H1 (cell line): Measurements from ENCODE around the gene LYZ. TPM values are rescaled to one million over a fixed set of nuclear protein-coding genes. Genes with fewer than 3 reads are reported as not detected.
"Not testable (repeated sequence)": the region's sequence is repeated elsewhere in the genome, so short reads cannot be mapped to it uniquely, and the experiment has no call there.

Source experiments
- CTCF ChIA-PET: fragments of 300-600 bp; sonication (Branson Sonifier 250); formaldehyde crosslinking; loops from one replicate; lab custom pipeline; 2021; ENCODE audit not compliant: partially characterized antibody; lab: Charles Lee
- POLR2A ChIA-PET: fragments of 300-600 bp; sonication (Branson Sonifier 250); formaldehyde crosslinking; loops from one replicate; lab custom pipeline; 2021; ENCODE audit warnings: inconsistent platforms; ENCODE audit not compliant: partially characterized antibody; lab: Charles Lee
- DNase-seq, 2 experiments: peaks; one replicate each; pipeline versions ENCODE4 v3.0.0 to v3.0.0-alpha.2; 2010 to 2022; ENCODE audit warnings: low spot score in 2 of 2, low read depth in 1 of 2, mixed read lengths in 1 of 2
- FAIRE-seq: peaks from 2 replicates; lab custom pipeline; 2011; peaks lifted over from hg19 to GRCh38; lab: Jason Lieb, UNC
- H2AFZ ChIP-seq: 2 replicates; pipeline ENCODE4 v1.8.1; 2012; ENCODE audit warnings: low read length, inconsistent platforms
- H2AK5ac ChIP-seq: 2 replicates; pipeline ENCODE4 v1.6.1; 2013; ENCODE audit warnings: low read depth, low read length
- H2BK120ac ChIP-seq: replicated peaks from 2 replicates; pipeline ENCODE3; 2013; ENCODE audit warnings: low read depth, low read length, inconsistent platforms
- H2BK12ac ChIP-seq: 2 replicates; pipeline ENCODE4 v1.6.1; 2013; ENCODE audit warnings: low read depth, low read length
- H2BK15ac ChIP-seq: 2 replicates; pipeline ENCODE4 v1.6.1; 2013; ENCODE audit warnings: low read length
- H2BK20ac ChIP-seq: 2 replicates; pipeline ENCODE4 v1.6.1; 2013; ENCODE audit warnings: low read length
- H2BK5ac ChIP-seq: 2 replicates; pipeline ENCODE4 v1.6.1; 2013; ENCODE audit warnings: low read depth, low read length
- H3K14ac ChIP-seq: 2 replicates; pipeline ENCODE4 v1.6.1; 2013; ENCODE audit warnings: inconsistent platforms; ENCODE audit not compliant: insufficient read length
- H3K18ac ChIP-seq: 2 replicates; pipeline ENCODE4 v1.6.1; 2013; ENCODE audit warnings: low read length; ENCODE audit errors: extremely low read depth
- H3K23ac ChIP-seq: 2 replicates; pipeline ENCODE4 v1.6.1; 2013; ENCODE audit warnings: inconsistent platforms; ENCODE audit not compliant: insufficient read length
- H3K23me2 ChIP-seq: 2 replicates; pipeline ENCODE4 v1.6.1; 2013; ENCODE audit warnings: low read depth, low read length
- H3K27ac ChIP-seq: 2 replicates; pipeline ENCODE4 v1.6.1; 2011; ENCODE audit warnings: low read depth, low read length, inconsistent platforms
- H3K27me3 ChIP-seq, 4 experiments: replicated peaks in 1 of 4; 1 replicate in 1 of 4; 2 replicates in 3 of 4; pipeline versions ENCODE4 v1.6.1 to v1.8.1; 2011 to 2013; ENCODE audit warnings: low read length in 3 of 4, mild to moderate bottlenecking in 3 of 4, inconsistent platforms in 2 of 4, mixed read lengths in 2 of 4, moderate library complexity in 1 of 4; ENCODE audit not compliant: control insufficient read depth in 3 of 4, insufficient read depth in 3 of 4; ENCODE audit errors: extremely low read depth in 1 of 4
- H3K36me3 ChIP-seq, 4 experiments: 2 replicates each; pipeline versions ENCODE4 v1.6.1 to v1.8.1; 2011 to 2013; ENCODE audit warnings: mild to moderate bottlenecking in 4 of 4, low read length in 3 of 4, moderate library complexity in 2 of 4, control low read depth in 1 of 4, inconsistent platforms in 1 of 4; ENCODE audit not compliant: insufficient read depth in 4 of 4, control insufficient read depth in 2 of 4
- H3K4ac ChIP-seq: replicated peaks from 2 replicates; pipeline ENCODE3; 2013; ENCODE audit warnings: low read length, low read depth, mixed read lengths, inconsistent platforms; ENCODE audit not compliant: insufficient read length
- H3K4me1 ChIP-seq, 4 experiments: replicated peaks in 1 of 4; 1 replicate in 1 of 4; 2 replicates in 3 of 4; pipeline versions ENCODE4 v1.6.1 to v1.8.1; 2011 to 2013; ENCODE audit warnings: low read length in 3 of 4, inconsistent platforms in 2 of 4, mixed read lengths in 1 of 4; ENCODE audit not compliant: insufficient read depth in 4 of 4, control insufficient read depth in 3 of 4
- H3K4me2 ChIP-seq, 2 experiments: 2 replicates each; pipeline versions ENCODE4 v1.6.1 to v1.8.1; 2011 to 2013; ENCODE audit warnings: low read depth in 2 of 2, low read length in 2 of 2, control low read depth in 1 of 2, inconsistent platforms in 1 of 2, mild to moderate bottlenecking in 1 of 2; ENCODE audit not compliant: insufficient read depth in 1 of 2
- H3K4me3 ChIP-seq, 4 experiments: fragments of 200-600, 300-600 bp in 1 of 4; sonication (generic), shearing (Covaris generic), sonication (Bioruptor Twin) in 1 of 4; 2 replicates each; pipeline versions ENCODE4 v1.5.1 to v1.8.1; 2011 to 2016; ENCODE audit warnings: low read length in 4 of 4, low read depth in 3 of 4, control low read depth in 2 of 4, inconsistent platforms in 2 of 4, mild to moderate bottlenecking in 2 of 4, mixed read lengths in 1 of 4, moderate library complexity in 1 of 4; ENCODE audit not compliant: insufficient read depth in 2 of 4; ENCODE audit errors: extremely low read depth in 1 of 4
- H3K56ac ChIP-seq: replicated peaks from 2 replicates; pipeline ENCODE3; 2013; ENCODE audit warnings: low read depth, mild to moderate bottlenecking, mixed read lengths, low read length, inconsistent platforms; ENCODE audit not compliant: insufficient read length
- H3K79me1 ChIP-seq: 2 replicates; pipeline ENCODE4 v1.6.1; 2013; ENCODE audit warnings: low read depth, low read length, control low read depth
- H3K79me2 ChIP-seq, 2 experiments: 2 replicates each; pipeline versions ENCODE4 v1.6.1 to v1.8.1; 2012 to 2013; ENCODE audit warnings: low read length in 2 of 2, mild to moderate bottlenecking in 2 of 2, inconsistent platforms in 1 of 2; ENCODE audit not compliant: insufficient read depth in 2 of 2, control insufficient read depth in 1 of 2
- H3K9ac ChIP-seq, 4 experiments: replicated peaks in 1 of 4; 1 replicate in 1 of 4; 2 replicates in 3 of 4; pipeline versions ENCODE4 v1.6.1 to v1.8.1; 2011 to 2013; ENCODE audit warnings: low read depth in 3 of 4, low read length in 3 of 4, control low read depth in 2 of 4, mild to moderate bottlenecking in 2 of 4, moderate library complexity in 2 of 4, inconsistent platforms in 1 of 4; ENCODE audit errors: extremely low read depth in 1 of 4
- H3K9me3 ChIP-seq, 2 experiments: 2 replicates each; pipeline versions ENCODE4 v1.6.1 to v1.8.1; 2012 to 2013; ENCODE audit warnings: mild to moderate bottlenecking in 2 of 2, moderate library complexity in 2 of 2, control low read depth in 1 of 2, inconsistent platforms in 1 of 2, low read depth in 1 of 2, low read length in 1 of 2, mixed read lengths in 1 of 2; ENCODE audit not compliant: insufficient read depth in 2 of 2
- H4K20me1 ChIP-seq, 2 experiments: replicated peaks in 1 of 2; 2 replicates each; pipeline versions ENCODE3 to v1.8.1; 2011 to 2013; ENCODE audit warnings: inconsistent platforms in 2 of 2, low read length in 2 of 2, mild to moderate bottlenecking in 1 of 2; ENCODE audit not compliant: insufficient read depth in 2 of 2, control insufficient read depth in 1 of 2
- H4K5ac ChIP-seq: 2 replicates; pipeline ENCODE4 v1.6.1; 2013; ENCODE audit warnings: low read length, low read depth, mixed read lengths, inconsistent platforms; ENCODE audit not compliant: insufficient read length
- H4K8ac ChIP-seq: 2 replicates; pipeline ENCODE4 v1.8.0; 2013; ENCODE audit warnings: mild to moderate bottlenecking, moderate library complexity, low read length, inconsistent platforms; ENCODE audit not compliant: insufficient read depth; ENCODE audit errors: extremely low read depth
- H4K91ac ChIP-seq: replicated peaks from 2 replicates; pipeline ENCODE3; 2013; ENCODE audit warnings: low read length, mixed read lengths, inconsistent platforms; ENCODE audit not compliant: insufficient read length
- CEBPB ChIP-seq: IDR thresholded peaks from 2 replicates; pipeline ENCODE4 v1.6.1; 2012; ENCODE audit warnings: low read depth, low read length
- CREB1 ChIP-seq: IDR thresholded peaks from 2 replicates; pipeline ENCODE4 v1.6.1; 2012; ENCODE audit warnings: inconsistent platforms
- EZH2 ChIP-seq: fragments of 200-600 bp; sonication (generic); IDR thresholded peaks from 2 replicates; pipeline ENCODE4 v1.7.1; 2012; ENCODE audit warnings: low read depth, mild to moderate bottlenecking, moderate library complexity, low read length, inconsistent platforms; ENCODE audit not compliant: severe bottlenecking
- GTF2F1 ChIP-seq: IDR thresholded peaks from 2 replicates; pipeline ENCODE4 v1.6.1; 2012; ENCODE audit warnings: low read depth, low read length, improper control_type of control experiment, borderline replicate concordance
- KDM4A ChIP-seq: IDR thresholded peaks from one replicate; pipeline ENCODE4 v1.7.1; 2012; ENCODE audit warnings: low read depth, mild to moderate bottlenecking, moderate library complexity, low read length, inconsistent platforms; ENCODE audit not compliant: severe bottlenecking
- POLR2AphosphoS5 ChIP-seq: IDR thresholded peaks from 2 replicates; pipeline ENCODE4 v1.6.1; 2011; ENCODE audit warnings: low read depth, low read length
- POU5F1 ChIP-seq: IDR thresholded peaks from 2 replicates; pipeline ENCODE4 v1.6.1; 2011; ENCODE audit warnings: low read depth, mild to moderate bottlenecking, low read length, moderate library complexity
- SIN3A ChIP-seq, 2 experiments: IDR thresholded peaks in 1 of 2; conservative IDR thresholded peaks in 1 of 2; 2 replicates each; pipeline ENCODE4 v1.6.1; 2011 to 2012; ENCODE audit warnings: low read length in 2 of 2, improper control_type of control experiment in 1 of 2, low read depth in 1 of 2, mild to moderate bottlenecking in 1 of 2
- TEAD4 ChIP-seq: IDR thresholded peaks from 2 replicates; pipeline ENCODE4 v1.6.1; 2012; ENCODE audit warnings: low read depth, low read length, inconsistent platforms, mixed read lengths
- polyA plus RNA-seq, 7 experiments: library from polyadenylated mRNA; depleted of rRNA in 3 of 7; stranded (reverse) in 5 of 7; unstranded in 2 of 7; fragments of >200 nt in 5 of 7; fragments of 200-250 nt in 2 of 7; gene quantifications; 1 replicate in 5 of 7; 2 replicates in 1 of 7; 4 replicates in 1 of 7; pipeline versions ENCODE4 v1.2.1 to v1.2.3, GENCODE V29; 2011 to 2013; ENCODE audit warnings: missing spikeins in 2 of 7, mixed read lengths in 2 of 7
- total RNA-seq: library from RNA; stranded (reverse); fragmentation: NEBNext Ultra II Directional; extraction: Animal tissue kit (Norgen Biotek cat#: 25700); gene quantifications from 2 replicates; pipeline ENCODE4 v1.2.1, GENCODE V29; 2021
- TF ChIP-seq, protein P1 (sequence below): IDR thresholded peaks from 2 replicates; pipeline ENCODE4 v1.6.1; 2012; ENCODE audit warnings: inconsistent platforms

LYZ gene
- total and polyA plus RNA-seq, 2 of the 8 experiments (the other 6 are each of a cell fraction or from before 2014, with no cell fraction given): not detected

DNA sequence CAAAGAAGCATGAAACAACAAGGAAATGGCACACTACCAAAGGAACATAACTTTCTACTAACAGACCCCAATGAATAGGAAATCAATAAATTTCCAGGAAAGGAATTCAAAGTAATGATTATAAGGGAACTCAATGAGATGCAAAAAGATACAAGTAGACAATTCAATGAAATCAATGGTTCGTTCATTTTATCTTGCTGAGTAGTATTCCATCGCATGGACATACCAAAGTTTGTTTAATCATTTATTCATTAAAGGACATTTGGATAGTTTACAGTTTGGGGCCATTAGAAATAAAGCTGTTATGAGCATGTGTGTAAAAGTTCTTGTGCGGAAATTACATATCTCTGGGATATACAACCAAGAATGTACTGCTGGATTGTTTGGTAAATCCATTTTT, 35.0 kb upstream of the LYZ start (continued):
- no peak for TF ChIP-seq POU5F1
- no peak for TF ChIP-seq TEAD4
- TF ChIP-seq SIN3A (conservative IDR thresholded peaks at IDR 0.05 in 1 of 2, IDR thresholded peaks at IDR 0.05 in 1 of 2; ENCODE audit: low read depth in 1 of 2, low read length in 2 of 2): no peak
- TF ChIP-seq KDM4A: no peak
- TF ChIP-seq EZH2: no peak
- no peak for TF ChIP-seq CREB1
- no peak for TF ChIP-seq CEBPB
- TF ChIP-seq POLR2AphosphoS5: no peak
- TF ChIP-seq, protein P1, sequence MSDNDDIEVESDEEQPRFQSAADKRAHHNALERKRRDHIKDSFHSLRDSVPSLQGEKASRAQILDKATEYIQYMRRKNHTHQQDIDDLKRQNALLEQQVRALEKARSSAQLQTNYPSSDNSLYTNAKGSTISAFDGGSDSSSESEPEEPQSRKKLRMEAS: no peak
- no peak for TF ChIP-seq GTF2F1

DNA sequence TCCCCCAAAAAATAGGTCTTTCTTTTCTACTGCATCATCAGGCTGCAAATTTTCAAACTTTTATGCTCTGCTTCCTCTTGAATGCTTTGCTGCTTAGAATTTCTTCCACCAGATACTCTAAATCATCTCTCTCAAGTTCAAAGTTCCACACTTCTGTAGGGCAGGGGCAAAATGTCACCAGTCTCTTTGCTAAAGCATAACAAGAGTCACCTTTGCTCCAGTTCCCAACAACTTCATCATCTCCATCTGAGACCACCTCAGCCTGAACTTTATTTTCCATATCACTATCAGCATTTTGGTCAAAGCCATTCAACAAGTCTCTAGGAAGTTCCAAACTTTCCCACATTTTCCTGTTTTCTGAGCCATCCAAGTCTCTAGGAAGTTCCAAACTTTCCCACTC, 31.4 kb upstream of the LYZ start:
- H2AK5ac ChIP-seq, H3K14ac ChIP-seq, H3K79me2 ChIP-seq, H3K23ac ChIP-seq, DNase-seq, H3K4me3 ChIP-seq, H3K79me1 ChIP-seq, H2BK120ac ChIP-seq, H2BK12ac ChIP-seq, FAIRE-seq, H3K4ac ChIP-seq, H4K5ac ChIP-seq, H3K9me3 ChIP-seq, H2BK5ac ChIP-seq, H4K91ac ChIP-seq, H2AFZ ChIP-seq, H3K27me3 ChIP-seq, H3K23me2 ChIP-seq, CTCF ChIA-PET, H3K36me3 ChIP-seq, H3K18ac ChIP-seq, H3K9ac ChIP-seq, POLR2A ChIA-PET, H3K4me2 ChIP-seq, H2BK20ac ChIP-seq, H3K56ac ChIP-seq, H4K8ac ChIP-seq, H4K20me1 ChIP-seq, H3K27ac ChIP-seq, H2BK15ac ChIP-seq, H3K4me1 ChIP-seq: not testable (repeated sequence)
